ENCODE results near the gene LCN9.

Gene LCN9

GRCh38 chr9:135662758-135663450 lies at the start of gene LCN9:
Gene LCN9 (plus strand): TSS chr9:135663309. CDS start chr9:135663322, 13 bp downstream.
- TF ChIP-seq CTCF (conservative IDR thresholded peaks at IDR 0.05; ENCODE audit: control insufficient read depth, insufficient read depth, low read depth, low read length), result no peak
- H3K4me3 ChIP-seq (ENCODE audit: control insufficient read depth, low read depth, low read length), result no peak within 1 kb of the TSS
- DNase-seq (ENCODE audit: low read depth), result peak; percentile 11

GRCh38 chr9:135613946-135614805 lies 48.9 kb upstream of the LCN9 start:
- H3K4me3 ChIP-seq (ENCODE audit: control insufficient read depth, low read depth, low read length), result no peak overlapping the region
- no peak for TF ChIP-seq CTCF (conservative IDR thresholded peaks at IDR 0.05; ENCODE audit: control insufficient read depth, insufficient read depth, low read depth, low read length)
- DNase-seq (ENCODE audit: low read depth), result no peak

- no peak overlapping the region for H3K4me3 ChIP-seq (ENCODE audit: control insufficient read depth, low read depth, low read length)
- DNase-seq (ENCODE audit: low read depth), result no peak
- no peak for TF ChIP-seq CTCF (conservative IDR thresholded peaks at IDR 0.05; ENCODE audit: control insufficient read depth, insufficient read depth, low read depth, low read length)
Observed at GRCh38 chr9:135614821-135615665, 48.1 kb upstream of the LCN9 start.

GRCh38 chr9:135615666-135616618 lies 47.2 kb upstream of the LCN9 start:
- DNase-seq (ENCODE audit: low read depth), result no peak
- H3K4me3 ChIP-seq (ENCODE audit: control insufficient read depth, low read depth, low read length), result no peak overlapping the region
- TF ChIP-seq CTCF (conservative IDR thresholded peaks at IDR 0.05; ENCODE audit: control insufficient read depth, insufficient read depth, low read depth, low read length), result no peak

GRCh38 chr9:135616619-135617537 lies 46.2 kb upstream of the LCN9 start:
- no peak for DNase-seq (ENCODE audit: low read depth)
- TF ChIP-seq CTCF (conservative IDR thresholded peaks at IDR 0.05; ENCODE audit: control insufficient read depth, insufficient read depth, low read depth, low read length), result no peak
- no peak overlapping the region for H3K4me3 ChIP-seq (ENCODE audit: control insufficient read depth, low read depth, low read length)

Measured in fibroblast of mammary gland (primary cell).